Measurements from ENCODE around the gene FGF9. TPM values are rescaled to one million over a fixed set of nuclear protein-coding genes. Genes with fewer than 3 reads are reported as not detected.

Gene FGF9
- total RNA-seq, 2 experiments from 2014 or later, result 4.7 to 11.4 TPM

- no peak overlapping the region for H3K27ac ChIP-seq (ENCODE audit: low read depth, low read length, poor library complexity, severe bottlenecking)
- no peaks in the 10 kb centered on the region for H3K9me2 ChIP-seq (ENCODE audit: insufficient read depth, low read length)
- ChIA-PET POLR2A (interaction anchor here (1.0 to 1.5 kb wide), 4 partner anchors 10 to 78 kb away, joined by 3 to 4 read pairs (median 3); no protein-coding TSS in a partner anchor), CTCF (ENCODE audit: unreplicated experiment) (no interaction called here)
- H3K79me2 ChIP-seq (ENCODE audit: insufficient read depth, low read depth, low read length), result no peaks in the 10 kb centered on the region
- H4K20me1 ChIP-seq (ENCODE audit: insufficient read depth, low read length), result 0 out of 2 replicates have a peak, but pooled peaks cover 12% of the 10 kb centered on the region
- BruUV-seq (replicated peaks), result no TSS peak
- H3K36me3 ChIP-seq (ENCODE audit: insufficient read depth, low read length), result no peaks in the 10 kb centered on the region
- H3K4me3 ChIP-seq (ENCODE audit: low read depth, low read length, poor library complexity, severe bottlenecking), result peak overlapping the region; percentile 90
- peak overlapping the region; percentile 97 for H3K4me2 ChIP-seq (ENCODE audit: low read length)
- peak overlapping the region; percentile 41; the same call in 1 of the 2 replicates for H2AFZ ChIP-seq (ENCODE audit: low read length)
- intact Hi-C loops (cut with micrococcal nuclease; ENCODE audit: unreplicated experiment), result loop anchor here (2.0 to 10.0 kb wide), 5 partner anchors 33 to 1703 kb away; partner anchors contain the start of genes MRPL57, SKA3 and ZDHHC20
- H3K9me3 ChIP-seq (ENCODE audit: low read length), result no peaks in the 10 kb centered on the region
- peak; percentile 14 for DNase-seq (ENCODE audit: low spot score)
- no peak for TF ChIP-seq EZH2phosphoT487 (IDR thresholded peaks at IDR 0.05; ENCODE audit: borderline replicate concordance, low read depth, low read length)
- no peak for TF ChIP-seq CTCF (conservative IDR thresholded peaks at IDR 0.05; ENCODE audit: low read length)
- peaks cover 48% of the 10 kb centered on the region for H3K4me1 ChIP-seq (ENCODE audit: insufficient read depth, low read length, poor library complexity, severe bottlenecking)
These were observed 880 bp downstream of the FGF9 start for GRCh38 chr13:21671620-21672286.

DNA sequence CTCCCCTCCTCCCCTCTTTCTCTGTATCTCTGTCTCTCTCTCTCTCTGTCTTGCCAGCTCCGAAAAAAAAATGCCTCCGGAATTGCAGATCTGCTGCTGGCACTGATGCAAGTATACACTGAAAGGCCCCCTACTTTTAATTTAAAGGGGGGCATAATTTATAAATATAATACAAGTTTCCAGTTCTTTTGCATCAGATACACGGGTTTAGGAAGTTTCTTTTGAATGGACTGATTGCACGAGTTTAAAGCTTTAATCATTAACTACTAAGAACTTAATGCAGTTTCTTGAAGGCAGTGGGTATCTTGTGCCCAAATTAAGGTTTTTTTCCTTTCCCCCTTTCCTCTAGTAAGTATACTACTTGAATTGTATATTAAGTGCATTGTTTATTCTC, 1.4 kb downstream of the FGF9 start:
- Histone ChIP-seq H3K4me2 (ENCODE audit: low read length) (peak overlapping the region; percentile 97), H2AFZ (ENCODE audit: low read length) (no peak overlapping the region), H4K20me1 (ENCODE audit: insufficient read depth, low read length) (peaks cover 15% of the 10 kb centered on the region; the same call in 1 of the 2 replicates), H3K4me1 (ENCODE audit: insufficient read depth, low read length, poor library complexity, severe bottlenecking) (peaks cover 48% of the 10 kb centered on the region), H3K27ac (ENCODE audit: low read depth, low read length, poor library complexity, severe bottlenecking) (no peak overlapping the region), H3K79me2 (ENCODE audit: insufficient read depth, low read depth, low read length) (no peaks in the 10 kb centered on the region), H3K36me3 (ENCODE audit: insufficient read depth, low read length) (no peaks in the 10 kb centered on the region), H3K9me3 (ENCODE audit: low read length) (no peaks in the 10 kb centered on the region), H3K4me3 (ENCODE audit: low read depth, low read length, poor library complexity, severe bottlenecking) (peak overlapping the region; percentile 90), H3K9me2 (ENCODE audit: insufficient read depth, low read length) (no peaks in the 10 kb centered on the region)
- intact Hi-C loops (cut with micrococcal nuclease; ENCODE audit: unreplicated experiment), result loop anchor here (5.0 to 10.0 kb wide), 4 partner anchors 215 to 1703 kb away; partner anchors contain the start of genes MRPL57, SKA3 and ZDHHC20
- DNase-seq (ENCODE audit: low spot score), result no peak
- CTCF ChIA-PET (ENCODE audit: unreplicated experiment), result no interaction called here
- POLR2A ChIA-PET, result interaction anchor here (0.5 to 1.3 kb wide), 2 partner anchors 10 to 93 kb away, joined by 3 to 5 read pairs; no protein-coding TSS in a partner anchor
- no TSS peak for BruUV-seq (replicated peaks)
- TF ChIP-seq CTCF (conservative IDR thresholded peaks at IDR 0.05; ENCODE audit: low read length), result no peak
- TF ChIP-seq EZH2phosphoT487 (IDR thresholded peaks at IDR 0.05; ENCODE audit: borderline replicate concordance, low read depth, low read length), result no peak

Measured in OCI-LY7 (cell line).